ENCODE data around the gene DRAXIN. TPM values are rescaled to one million over a fixed set of nuclear protein-coding genes. Genes with fewer than 3 reads are reported as not detected.

DRAXIN gene
- total RNA-seq, 4 donors from 2014 or later, result not detected

GRCh38 chr1:11674488-11674887 is 17.0 kb upstream of the DRAXIN start:
- no peak overlapping the region for H3K4me3 ChIP-seq
- no peaks in the 10 kb centered on the region for H3K4me1 ChIP-seq
- in situ Hi-C loops (cut with MboI; ENCODE audit: low sequenced_read_pairs in 4 of 4) (no loop called here), intact Hi-C loops (cut with DNase I; ENCODE audit: low total_unique reads) (no loop called here)
- H3K27ac ChIP-seq, result no peak overlapping the region
- no peak for TF ChIP-seq CTCF (IDR thresholded peaks at IDR 0.05 in 4 of 5, conservative IDR thresholded peaks at IDR 0.05 in 1 of 5)
- TF ChIP-seq POLR2A (IDR thresholded peaks at IDR 0.05), result no peak
- no peaks in the 10 kb centered on the region for H3K27me3 ChIP-seq
- H3K36me3 ChIP-seq, result peaks cover 0 to 54% of the 10 kb centered on the region in 2 donors
- no peak for ATAC-seq
- H3K9me3 ChIP-seq, result no peaks in the 10 kb centered on the region
- no peak for DNase-seq

- no peaks in the 10 kb centered on the region for H3K4me1 ChIP-seq
- H3K27me3 ChIP-seq, result no peaks in the 10 kb centered on the region
- no peak for TF ChIP-seq POLR2A (IDR thresholded peaks at IDR 0.05)
- no peak for TF ChIP-seq CTCF (IDR thresholded peaks at IDR 0.05 in 4 of 5, conservative IDR thresholded peaks at IDR 0.05 in 1 of 5)
- intact Hi-C loops (cut with DNase I; ENCODE audit: low total_unique reads) (no loop called here), in situ Hi-C loops (cut with MboI; ENCODE audit: low sequenced_read_pairs in 4 of 4) (no loop called here)
- H3K27ac ChIP-seq, result no peak overlapping the region
- H3K4me3 ChIP-seq, result no peak overlapping the region
- H3K9me3 ChIP-seq, result no peaks in the 10 kb centered on the region
- DNase-seq, result no peak
- ATAC-seq, result no peak
- peaks cover 0 to 54% of the 10 kb centered on the region in 2 donors for H3K36me3 ChIP-seq
Measured at GRCh38 chr1:11675325-11675724, 16.2 kb upstream of the DRAXIN start.

- no peak overlapping the region for H3K27ac ChIP-seq
- in situ Hi-C loops (cut with MboI; ENCODE audit: low sequenced_read_pairs in 4 of 4), result no loop called here
- ATAC-seq (no peak), DNase-seq (no peak)
- no peak overlapping the region for H3K4me3 ChIP-seq
- H3K4me1 ChIP-seq, result peaks cover under 1 to 3% of the 10 kb centered on the region in 2 donors
- intact Hi-C loops (cut with DNase I; ENCODE audit: low total_unique reads), result no loop called here
- no peaks in the 10 kb centered on the region for H3K9me3 ChIP-seq
- peaks cover 0 to 45% of the 10 kb centered on the region in 2 donors for H3K36me3 ChIP-seq
- TF ChIP-seq POLR2A (IDR thresholded peaks at IDR 0.05) (no peak), CTCF (IDR thresholded peaks at IDR 0.05 in 4 of 5, conservative IDR thresholded peaks at IDR 0.05 in 1 of 5) (no peak)
- H3K27me3 ChIP-seq, result no peaks in the 10 kb centered on the region
Measured at GRCh38 chr1:11676386-11677103, 15.0 kb upstream of the DRAXIN start.

- Histone ChIP-seq H3K9me3 (no peaks in the 10 kb centered on the region), H3K4me1 (peaks cover 3 to 10% of the 10 kb centered on the region in 2 donors), H3K27ac (no peak overlapping the region), H3K36me3 (peaks cover 0 to 28% of the 10 kb centered on the region in 2 donors), H3K27me3 (no peaks in the 10 kb centered on the region), H3K4me3 (no peak overlapping the region)
- TF ChIP-seq CTCF (IDR thresholded peaks at IDR 0.05 in 4 of 5, conservative IDR thresholded peaks at IDR 0.05 in 1 of 5) (no peak), POLR2A (IDR thresholded peaks at IDR 0.05) (no peak)
- no peak for ATAC-seq
- intact Hi-C loops (cut with DNase I; ENCODE audit: low total_unique reads) (no loop called here), in situ Hi-C loops (cut with MboI; ENCODE audit: low sequenced_read_pairs in 4 of 4) (no loop called here)
- DNase-seq, result no peak
Measured at GRCh38 chr1:11678442-11678841, 13.1 kb upstream of the DRAXIN start.
